K562 (cell line): ENCODE measurements around the gene KRT28. TPM values are rescaled to one million over a fixed set of nuclear protein-coding genes. Genes with fewer than 3 reads are reported as not detected.

Experiments used
- CBFA2T2 ChIP-seq: fragments of 450-650 bp; conservative IDR thresholded peaks from 2 replicates; pipeline ENCODE4 v1.6.1; 2017; ENCODE audit warnings: mild to moderate bottlenecking
- CBX8 ChIP-seq: fragments of 200-600 bp; sonication (generic); IDR thresholded peaks from 2 replicates; pipeline ENCODE4 v1.6.1; 2012; ENCODE audit warnings: borderline replicate concordance, mixed run types, low read depth, mild to moderate bottlenecking, moderate library complexity, mixed read lengths, low read length, control low read depth, inconsistent platforms; ENCODE audit not compliant: poor library complexity, severe bottlenecking; ENCODE audit errors: extremely low read depth
- CHD1 ChIP-seq: fragments of 200-600 bp; sonication (generic); IDR thresholded peaks from one replicate; pipeline ENCODE4 v1.6.1; 2012; ENCODE audit warnings: mild to moderate bottlenecking, moderate library complexity, low read length, inconsistent platforms
- ELF4 ChIP-seq: fragments of 450-650 bp; formaldehyde crosslinking; IDR thresholded peaks from 2 replicates; pipeline ENCODE4 v1.4.0; 2022; ENCODE audit warnings: missing genetic modification characterization
- KLF6 ChIP-seq: fragments of 250-450 bp; sonication (Bioruptor Pico); IDR thresholded peaks from 2 replicates; pipeline ENCODE4 v1.4.0; 2020; ENCODE audit warnings: mild to moderate bottlenecking, moderate library complexity, borderline replicate concordance
- MAFF ChIP-seq: IDR thresholded peaks from 2 replicates; pipeline ENCODE4 v1.6.1; 2012; ENCODE audit warnings: low read length, improper control_type of control experiment
- MCM5 ChIP-seq: fragments of 450-650 bp; IDR thresholded peaks from 2 replicates; pipeline ENCODE4 v1.6.1; 2016; ENCODE audit warnings: low read depth
- RCOR1 ChIP-seq, 2 experiments: IDR thresholded peaks; 2 replicates each; pipeline ENCODE4 v1.6.1; 2012; ENCODE audit warnings: low read depth in 2 of 2, low read length in 2 of 2, borderline replicate concordance in 1 of 2, improper control_type of control experiment in 1 of 2
- RNF2 ChIP-seq: sonication (generic); IDR thresholded peaks from 2 replicates; pipeline ENCODE4 v1.6.1; 2016
- SRSF3 ChIP-seq: fragments of 200-400 bp; formaldehyde crosslinking; IDR thresholded peaks from 2 replicates; pipeline ENCODE4 v1.6.1; 2016; ENCODE audit warnings: mild to moderate bottlenecking, low read length, moderate library complexity; ENCODE audit not compliant: insufficient read depth
- TOE1 ChIP-seq, 2 experiments: fragments of 450-650 bp in 1 of 2; sonication (generic) in 1 of 2; formaldehyde crosslinking in 1 of 2; IDR thresholded peaks; 2 replicates each; pipeline versions ENCODE4 v1.7.1 to v1.8.0; 2016 to 2022; ENCODE audit warnings: borderline replicate concordance in 2 of 2, mild to moderate bottlenecking in 2 of 2, antibody characterized with exemption in 1 of 2, inconsistent platforms in 1 of 2, low read depth in 1 of 2, missing genetic modification reagents in 1 of 2, moderate library complexity in 1 of 2
- polyA plus RNA-seq, 8 experiments: library from polyadenylated mRNA; depleted of rRNA in 4 of 8; stranded (reverse) in 5 of 8; unstranded in 3 of 8; fragments of >200 nt; fragmentation: Nextera tagmentation in 2 of 8; fragmentation: Illumina TruSeq in 1 of 8; extraction: Ambion mirVana in 2 of 8; extraction: Trizol in 1 of 8; gene quantifications; 2 replicates each; pipeline versions ENCODE4 v1.2.1 to v1.2.3, GENCODE V29; 2011 to 2014; ENCODE audit warnings: inconsistent platforms in 1 of 8, missing spikeins in 1 of 8
- total RNA-seq, 7 experiments: library from RNA; depleted of rRNA in 6 of 7; stranded (reverse); fragments of >200 nt in 6 of 7; fragmentation: Illumina TruSeq in 2 of 7; extraction: Trizol in 2 of 7; gene quantifications; 2 replicates each; pipeline versions ENCODE4 v1.2.1 to v1.2.3, GENCODE V29; 2011 to 2021; ENCODE audit warnings: low replicate concordance in 1 of 7
- TF ChIP-seq, protein P1 (sequence below): fragments of 150-350 bp; conservative IDR thresholded peaks from 2 replicates; pipeline ENCODE4 v1.6.1; 2014; ENCODE audit warnings: low read length
- TF ChIP-seq, protein P2 (sequence below): fragments of 250-450 bp; sonication (Bioruptor Pico); IDR thresholded peaks from 2 replicates; pipeline ENCODE4 v1.9.0; 2021; ENCODE audit warnings: mild to moderate bottlenecking
- TF ChIP-seq, protein P3 (sequence below): fragments of 450-650 bp; IDR thresholded peaks from 2 replicates; pipeline ENCODE4 v1.6.1; 2018; ENCODE audit warnings: mild to moderate bottlenecking, low read depth; ENCODE audit not compliant: partially characterized antibody
- TF ChIP-seq, protein P4 (sequence below): fragments of 250-450 bp; sonication (Bioruptor Pico); IDR thresholded peaks from 2 replicates; pipeline ENCODE4 v1.5.0; 2022; ENCODE audit warnings: mild to moderate bottlenecking

Gene KRT28
- total and polyA plus RNA-seq, 9 of the 15 experiments (the other 6 are each of a cell fraction or from before 2014, with no cell fraction given) = not detected

DNA sequence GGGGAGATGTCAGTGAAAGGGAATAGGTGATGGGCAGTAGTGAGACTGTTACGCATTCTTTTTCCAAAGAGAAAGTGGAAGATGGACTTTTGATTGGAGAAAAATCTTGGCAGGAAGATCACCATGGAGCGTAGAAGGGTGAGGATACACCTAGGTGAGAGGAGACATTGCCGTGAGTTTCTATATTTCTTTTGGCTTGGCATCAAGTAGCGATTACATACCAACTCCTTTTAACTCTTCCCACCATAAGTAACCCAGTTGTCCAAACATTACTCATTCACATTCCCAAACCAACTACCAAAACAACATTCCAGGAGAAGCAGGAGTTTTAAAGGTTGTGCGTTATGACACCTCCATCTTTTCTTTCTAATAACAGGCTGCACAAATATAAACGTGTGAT is 10.7 kb upstream of the KRT28 start (continued):
- TF ChIP-seq TOE1 (IDR thresholded peaks at IDR 0.05; ENCODE audit: borderline replicate concordance) (no peak), TOE1 (CRISPR knock-in tag; IDR thresholded peaks at IDR 0.05; ENCODE audit: borderline replicate concordance, low read depth) (no peak), CBX8 (no peak), ELF4 (CRISPR knock-in tag) (no peak), RCOR1 (IDR thresholded peaks at IDR 0.05; ENCODE audit: borderline replicate concordance in 1 of 2, low read depth in 2 of 2, low read length in 2 of 2) (no peak), MCM5 (no peak), RNF2 (no peak), SRSF3 (no peak), CHD1 (no peak), CBFA2T2 (no peak), MAFF (no peak), KLF6 (CRISPR knock-in tag) (no peak)
- TF ChIP-seq, protein P1, sequence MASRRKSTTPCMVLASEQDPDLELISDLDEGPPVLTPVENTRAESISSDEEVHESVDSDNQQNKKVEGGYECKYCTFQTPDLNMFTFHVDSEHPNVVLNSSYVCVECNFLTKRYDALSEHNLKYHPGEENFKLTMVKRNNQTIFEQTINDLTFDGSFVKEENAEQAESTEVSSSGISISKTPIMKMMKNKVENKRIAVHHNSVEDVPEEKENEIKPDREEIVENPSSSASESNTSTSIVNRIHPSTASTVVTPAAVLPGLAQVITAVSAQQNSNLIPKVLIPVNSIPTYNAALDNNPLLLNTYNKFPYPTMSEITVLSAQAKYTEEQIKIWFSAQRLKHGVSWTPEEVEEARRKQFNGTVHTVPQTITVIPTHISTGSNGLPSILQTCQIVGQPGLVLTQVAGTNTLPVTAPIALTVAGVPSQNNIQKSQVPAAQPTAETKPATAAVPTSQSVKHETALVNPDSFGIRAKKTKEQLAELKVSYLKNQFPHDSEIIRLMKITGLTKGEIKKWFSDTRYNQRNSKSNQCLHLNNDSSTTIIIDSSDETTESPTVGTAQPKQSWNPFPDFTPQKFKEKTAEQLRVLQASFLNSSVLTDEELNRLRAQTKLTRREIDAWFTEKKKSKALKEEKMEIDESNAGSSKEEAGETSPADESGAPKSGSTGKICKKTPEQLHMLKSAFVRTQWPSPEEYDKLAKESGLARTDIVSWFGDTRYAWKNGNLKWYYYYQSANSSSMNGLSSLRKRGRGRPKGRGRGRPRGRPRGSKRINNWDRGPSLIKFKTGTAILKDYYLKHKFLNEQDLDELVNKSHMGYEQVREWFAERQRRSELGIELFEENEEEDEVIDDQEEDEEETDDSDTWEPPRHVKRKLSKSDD = no peak
- TF ChIP-seq, protein P2, sequence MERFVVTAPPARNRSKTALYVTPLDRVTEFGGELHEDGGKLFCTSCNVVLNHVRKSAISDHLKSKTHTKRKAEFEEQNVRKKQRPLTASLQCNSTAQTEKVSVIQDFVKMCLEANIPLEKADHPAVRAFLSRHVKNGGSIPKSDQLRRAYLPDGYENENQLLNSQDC (CRISPR knock-in tag) = no peak
- TF ChIP-seq, protein P3, sequence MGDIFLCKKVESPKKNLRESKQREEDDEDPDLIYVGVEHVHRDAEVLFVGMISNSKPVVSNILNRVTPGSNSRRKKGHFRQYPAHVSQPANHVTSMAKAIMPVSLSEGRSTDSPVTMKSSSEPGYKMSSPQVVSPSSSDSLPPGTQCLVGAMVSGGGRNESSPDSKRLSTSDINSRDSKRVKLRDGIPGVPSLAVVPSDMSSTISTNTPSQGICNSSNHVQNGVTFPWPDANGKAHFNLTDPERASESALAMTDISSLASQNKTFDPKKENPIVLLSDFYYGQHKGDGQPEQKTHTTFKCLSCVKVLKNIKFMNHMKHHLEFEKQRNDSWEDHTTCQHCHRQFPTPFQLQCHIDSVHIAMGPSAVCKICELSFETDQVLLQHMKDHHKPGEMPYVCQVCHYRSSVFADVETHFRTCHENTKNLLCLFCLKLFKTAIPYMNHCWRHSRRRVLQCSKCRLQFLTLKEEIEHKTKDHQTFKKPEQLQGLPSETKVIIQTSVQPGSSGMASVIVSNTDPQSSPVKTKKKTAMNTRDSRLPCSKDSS = no peak
- TF ChIP-seq, protein P4, sequence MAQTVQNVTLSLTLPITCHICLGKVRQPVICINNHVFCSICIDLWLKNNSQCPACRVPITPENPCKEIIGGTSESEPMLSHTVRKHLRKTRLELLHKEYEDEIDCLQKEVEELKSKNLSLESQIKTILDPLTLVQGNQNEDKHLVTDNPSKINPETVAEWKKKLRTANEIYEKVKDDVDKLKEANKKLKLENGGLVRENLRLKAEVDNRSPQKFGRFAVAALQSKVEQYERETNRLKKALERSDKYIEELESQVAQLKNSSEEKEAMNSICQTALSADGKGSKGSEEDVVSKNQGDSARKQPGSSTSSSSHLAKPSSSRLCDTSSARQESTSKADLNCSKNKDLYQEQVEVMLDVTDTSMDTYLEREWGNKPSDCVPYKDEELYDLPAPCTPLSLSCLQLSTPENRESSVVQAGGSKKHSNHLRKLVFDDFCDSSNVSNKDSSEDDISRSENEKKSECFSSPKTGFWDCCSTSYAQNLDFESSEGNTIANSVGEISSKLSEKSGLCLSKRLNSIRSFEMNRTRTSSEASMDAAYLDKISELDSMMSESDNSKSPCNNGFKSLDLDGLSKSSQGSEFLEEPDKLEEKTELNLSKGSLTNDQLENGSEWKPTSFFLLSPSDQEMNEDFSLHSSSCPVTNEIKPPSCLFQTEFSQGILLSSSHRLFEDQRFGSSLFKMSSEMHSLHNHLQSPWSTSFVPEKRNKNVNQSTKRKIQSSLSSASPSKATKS (CRISPR knock-in tag) = no peak
